Stimulated activated CD4-positive, alpha-beta T cell treated with anti-CD3 and anti-CD28 coated beads, Interleukin-1b, Interleukin-23, amount 100 ng/mL, for 4 hours (primary cell): ENCODE results near the gene AKAP13.
"Not testable (repeated sequence)": the region's sequence is repeated elsewhere in the genome, so short reads cannot be mapped to it uniquely, and the experiment has no call there.

ENCODE experiments used
- DNase-seq, 2 donors: peaks; one replicate each; pipeline ENCODE4 v3.0.0-alpha.2; 2020; ENCODE audit warnings: low read depth in 2 of 2

AKAP13 gene

GRCh38 chr15:85479071-85479647 is 98.8 kb downstream of the AKAP13 start:
- no peak for DNase-seq

- DNase-seq = no peak
Observed at GRCh38 chr15:85480923-85481322, 100.5 kb downstream of the AKAP13 start.

DNA sequence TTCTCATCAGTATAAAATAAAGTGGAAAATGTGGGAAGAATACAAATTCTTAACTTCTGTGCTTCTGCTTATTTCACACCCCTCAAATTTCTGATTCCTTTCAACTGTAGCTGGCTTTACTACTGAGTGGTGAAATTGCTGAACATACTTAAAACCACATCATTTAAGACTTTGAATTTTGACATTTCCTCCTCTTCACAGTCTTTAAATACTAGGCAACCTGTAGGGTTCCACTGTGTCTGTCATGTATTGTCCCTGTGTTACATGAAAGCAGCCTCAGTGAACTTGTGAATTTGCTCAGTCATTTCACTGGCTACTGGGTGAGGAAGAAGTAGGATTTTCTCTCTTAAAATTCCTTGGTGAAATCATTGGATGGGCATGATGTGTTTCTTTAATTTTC is 101.1 kb downstream of the AKAP13 start:
- not testable (repeated sequence) for DNase-seq

DNA sequence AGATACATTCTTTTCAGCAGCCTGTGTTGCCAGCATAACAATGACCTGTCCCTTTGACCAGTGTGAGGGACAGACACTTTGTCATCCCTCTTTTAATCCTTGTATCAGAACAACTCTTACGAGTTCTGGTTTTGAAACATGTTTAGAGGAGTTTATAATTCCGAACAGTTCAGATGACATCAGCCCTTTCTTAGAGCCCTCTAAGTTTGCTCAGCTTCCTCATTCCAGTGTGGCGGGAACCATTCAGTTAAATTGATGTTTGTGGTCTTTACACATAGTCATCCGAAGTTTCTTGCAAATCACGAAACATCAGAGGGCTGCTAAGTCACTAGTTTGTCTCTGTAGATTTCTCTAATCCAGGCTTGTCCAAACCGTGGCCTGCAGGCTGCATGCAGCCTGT is 102.5 kb downstream of the AKAP13 start:
- no peak for DNase-seq

DNA sequence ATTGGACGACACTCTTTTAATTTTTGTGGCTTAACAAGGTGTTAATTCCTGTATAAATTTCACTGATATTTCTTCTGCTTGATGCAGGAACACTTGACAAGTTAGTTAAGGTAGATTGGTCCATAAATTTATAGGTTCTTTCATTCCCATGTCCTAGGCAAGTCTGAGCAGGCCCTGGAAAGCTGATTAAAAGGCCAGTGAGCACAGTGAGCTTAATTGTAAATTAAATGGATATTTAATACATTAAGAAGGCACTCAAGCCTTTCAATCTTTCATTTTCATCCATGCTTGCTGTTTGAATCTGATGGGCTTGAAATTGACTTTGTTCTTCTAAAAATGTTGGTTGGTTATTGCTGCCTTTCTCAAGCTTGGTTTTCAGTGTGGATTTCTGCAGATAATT is 103.6 kb downstream of the AKAP13 start:
- DNase-seq = not testable (repeated sequence)

DNA sequence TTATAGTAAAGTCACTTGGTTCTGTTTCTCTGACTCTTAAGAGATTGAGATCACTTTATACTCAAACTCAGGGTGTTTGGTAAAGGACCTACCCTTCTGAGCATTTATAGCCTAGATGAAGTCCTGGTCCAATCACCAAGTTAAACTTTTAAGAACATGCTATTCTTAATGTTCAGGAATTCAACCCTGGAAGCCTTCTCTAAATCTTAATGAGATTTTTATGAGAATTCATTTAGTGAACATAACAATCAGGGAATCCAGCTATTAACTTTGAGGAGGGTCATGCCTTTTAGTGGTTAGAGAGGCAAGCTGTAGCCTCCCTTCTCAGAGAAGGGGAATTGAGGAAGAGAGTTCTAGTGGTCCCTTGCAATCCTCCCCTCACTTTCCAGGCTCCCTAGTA is 104.5 kb downstream of the AKAP13 start:
- DNase-seq = not testable (repeated sequence)

DNA sequence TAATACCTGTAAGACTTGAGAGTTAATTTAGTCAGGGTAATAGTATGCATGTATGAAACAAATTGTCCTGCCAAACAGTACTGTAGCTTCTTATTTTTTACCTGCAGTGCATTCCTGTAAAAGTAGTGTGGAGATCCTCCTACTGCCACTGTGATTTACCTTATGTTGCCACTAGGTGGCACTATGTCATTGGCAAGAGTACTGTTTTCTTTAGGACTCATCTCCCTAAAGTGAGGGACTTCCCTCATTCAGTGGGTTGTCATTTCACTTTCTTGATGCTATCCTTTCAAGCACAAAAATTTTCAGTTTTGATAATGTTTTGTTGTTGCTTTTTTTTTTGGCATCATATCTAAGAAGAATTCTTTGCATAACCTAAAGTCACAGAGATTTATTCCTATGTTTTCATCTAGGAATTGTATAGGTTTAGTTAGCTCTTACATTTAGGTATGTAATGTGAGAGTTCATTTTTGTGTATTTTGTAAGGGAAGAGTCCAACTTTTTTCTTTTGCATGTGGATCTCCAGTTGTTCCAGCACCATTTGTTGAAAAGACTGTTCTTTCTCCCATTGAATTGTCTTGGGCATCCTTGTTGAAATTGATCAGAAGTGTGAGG is 105.7 kb downstream of the AKAP13 start:
- peak in 1 of 2 donors; percentile 58 for DNase-seq

DNA sequence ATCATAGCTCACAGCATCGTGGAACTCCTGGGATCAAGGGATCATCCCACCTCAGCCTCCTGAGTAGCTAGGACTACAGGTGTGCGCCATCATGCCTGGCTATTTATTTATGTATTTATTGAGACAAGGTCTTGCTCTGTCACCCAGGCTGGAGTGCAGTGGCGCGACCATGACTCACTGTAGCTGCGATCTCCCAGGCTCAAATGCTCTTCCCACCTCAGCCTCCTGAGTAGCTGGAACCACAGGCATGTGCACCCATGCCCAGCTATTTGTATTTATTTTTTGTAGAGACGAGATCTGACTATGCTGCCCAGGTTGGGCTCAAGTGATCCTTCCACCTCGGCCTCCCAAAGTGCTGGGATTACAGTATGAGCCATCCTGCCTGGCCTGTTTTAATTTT is 107.4 kb downstream of the AKAP13 start:
- not testable (repeated sequence) for DNase-seq

GRCh38 chr15:85488997-85489396 is 108.6 kb downstream of the AKAP13 start:
- DNase-seq = no peak

- no peak for DNase-seq
Observed at GRCh38 chr15:85489773-85490493, 109.5 kb downstream of the AKAP13 start.

DNA sequence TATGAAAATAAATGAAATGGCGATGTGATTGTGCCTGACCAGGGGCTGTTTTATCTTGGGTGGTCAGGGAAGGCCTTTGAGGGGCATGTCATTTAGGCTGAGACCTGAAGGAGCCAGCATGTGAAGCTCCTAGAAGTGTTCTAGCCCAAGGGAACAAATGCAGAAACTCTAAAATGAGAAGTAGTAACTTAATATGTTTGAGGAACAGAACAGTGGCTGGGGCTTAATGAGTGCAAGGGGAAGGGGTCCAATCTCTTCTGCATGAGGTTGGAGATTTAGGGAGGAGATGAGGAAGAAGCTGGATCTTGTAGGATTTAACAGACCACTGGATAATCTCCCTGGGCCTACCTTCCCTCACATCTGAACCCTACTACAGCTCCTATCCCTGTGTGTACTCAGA is 110.5 kb downstream of the AKAP13 start:
- no peak for DNase-seq

DNA sequence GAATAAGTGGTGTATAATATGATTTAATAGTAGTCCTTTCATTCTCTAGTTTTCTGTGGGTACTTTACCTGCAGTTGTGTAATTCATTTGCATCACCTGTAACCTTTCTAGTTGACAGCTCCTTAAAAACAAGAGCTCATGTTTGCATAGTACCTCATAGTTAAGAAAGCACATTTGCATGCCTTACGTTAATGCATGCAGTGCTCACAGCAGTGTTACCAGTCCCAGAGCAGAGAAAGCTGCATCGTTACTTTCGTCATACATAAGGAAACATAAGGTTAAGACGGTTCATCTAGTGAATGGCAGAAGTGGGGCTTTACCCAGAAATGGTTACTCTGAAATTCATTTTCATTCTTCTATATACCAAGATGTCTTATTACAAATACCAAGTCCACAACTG is 111.3 kb downstream of the AKAP13 start:
- DNase-seq = no peak

DNA sequence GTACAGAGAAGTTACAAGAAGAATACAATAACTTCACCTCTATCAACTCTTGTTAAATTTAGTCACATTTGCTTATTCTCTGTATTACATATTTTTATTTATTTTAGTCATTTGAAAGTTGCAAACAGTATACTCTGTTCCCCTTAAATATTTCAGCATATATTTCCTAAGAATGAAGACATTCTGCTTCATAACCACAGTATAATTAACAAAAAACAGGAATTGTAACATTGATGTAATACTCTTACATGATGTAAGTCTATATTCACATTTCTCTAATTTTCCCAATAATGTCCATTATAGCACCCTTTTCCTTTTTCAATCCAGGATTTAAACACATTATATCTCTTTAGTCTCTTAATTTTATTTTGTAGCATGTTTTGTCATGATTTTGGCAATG is 112.0 kb downstream of the AKAP13 start:
- DNase-seq = no peak

- DNase-seq = no peak
Observed at GRCh38 chr15:85493260-85493659, 112.9 kb downstream of the AKAP13 start.

DNA sequence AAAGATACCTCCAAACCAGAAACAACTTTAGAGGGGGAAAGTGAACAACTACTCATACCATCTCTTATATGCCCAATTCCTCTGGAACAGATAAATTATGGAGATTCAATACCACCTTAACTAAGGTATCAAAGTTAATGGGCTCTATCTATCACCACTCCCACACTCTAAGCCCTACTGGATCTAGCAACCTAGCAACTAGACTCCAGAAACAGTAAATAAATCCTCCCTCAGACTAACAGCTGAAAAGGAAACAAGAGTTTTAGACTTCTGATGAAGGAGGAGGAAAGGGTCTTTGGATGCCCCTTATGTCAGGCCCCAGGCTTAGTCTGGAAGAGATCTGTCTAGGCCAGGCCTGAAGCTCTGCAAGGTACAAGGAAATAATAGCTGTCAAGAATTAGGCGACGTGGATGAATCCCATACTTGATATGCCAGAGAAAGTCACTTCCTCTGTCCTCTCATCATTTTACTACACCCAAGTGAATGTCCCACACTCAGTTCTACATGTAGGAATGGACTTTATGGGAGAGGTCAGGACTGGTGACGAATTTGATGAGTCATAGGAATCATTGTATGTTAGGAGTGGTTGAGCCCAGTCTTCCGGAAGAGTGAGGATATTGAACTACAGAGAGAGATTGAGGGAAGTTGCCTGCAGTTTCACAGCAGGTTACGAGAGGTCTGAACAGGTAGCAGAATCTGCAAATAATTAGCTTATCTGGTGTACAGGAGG is 113.8 kb downstream of the AKAP13 start:
- no peak for DNase-seq

DNA sequence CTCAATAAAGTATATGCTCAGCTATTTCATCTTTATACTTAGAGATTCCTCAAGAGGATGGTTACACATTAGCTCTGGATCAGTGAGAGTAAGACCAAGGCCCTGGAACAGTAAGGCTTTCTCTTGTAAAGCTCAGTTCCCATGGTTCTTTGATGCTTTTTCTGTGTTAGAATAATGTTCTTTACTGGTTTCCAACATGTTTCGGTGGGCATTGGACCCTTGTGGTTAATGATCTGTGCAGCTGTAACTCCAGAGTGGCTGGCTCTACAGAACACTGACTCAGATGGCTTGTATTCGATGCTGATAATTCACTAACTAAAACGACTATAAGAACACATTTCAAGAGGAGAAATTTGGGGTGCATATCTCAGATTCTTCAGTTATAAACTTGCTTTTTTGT is 114.7 kb downstream of the AKAP13 start:
- DNase-seq = no peak

GRCh38 chr15:85495544-85495943 is 115.1 kb downstream of the AKAP13 start:
- DNase-seq = no peak

DNA sequence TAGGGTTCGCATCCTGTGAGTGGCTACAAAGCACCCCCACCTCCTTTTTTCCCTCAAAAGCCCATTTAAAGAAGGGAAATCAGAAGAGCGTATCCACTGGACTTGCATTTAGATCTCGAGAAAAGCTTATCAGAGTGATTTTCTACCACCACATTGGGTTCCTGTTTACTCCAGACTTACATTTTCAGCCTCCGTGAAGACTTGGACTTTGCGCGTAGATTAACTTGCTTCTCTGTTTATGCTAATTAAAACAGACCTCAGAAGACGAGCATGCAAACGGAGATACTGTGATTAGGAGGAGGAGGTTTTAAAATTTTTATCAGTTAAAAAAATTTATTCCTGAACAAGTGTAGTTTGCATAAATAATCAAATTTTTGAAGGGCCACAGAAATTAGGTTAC is 115.7 kb downstream of the AKAP13 start:
- DNase-seq = no peak

GRCh38 chr15:85496551-85497171 is 116.3 kb downstream of the AKAP13 start:
- no peak for DNase-seq

- no peak for DNase-seq
Observed at GRCh38 chr15:85497172-85497569, 116.8 kb downstream of the AKAP13 start.

DNA sequence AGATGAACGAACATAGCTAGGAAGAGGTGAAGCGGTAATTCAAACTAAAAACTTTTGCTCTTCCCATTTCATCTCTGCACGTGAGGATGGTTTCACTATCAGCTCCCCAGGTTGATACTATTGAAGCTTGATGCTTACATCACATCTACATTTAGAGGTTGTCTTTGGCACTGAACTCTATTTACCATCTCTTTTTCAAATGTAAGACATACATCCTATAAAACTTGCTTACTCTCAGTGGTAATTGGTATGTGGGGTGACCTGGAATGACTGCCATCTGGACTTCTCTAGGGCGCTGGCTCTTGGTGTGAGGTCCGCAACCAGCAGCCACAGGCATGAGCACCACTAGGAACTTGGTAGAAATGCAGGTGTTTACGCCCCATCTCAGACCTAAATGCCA is 118.1 kb downstream of the AKAP13 start:
- no peak for DNase-seq

DNA sequence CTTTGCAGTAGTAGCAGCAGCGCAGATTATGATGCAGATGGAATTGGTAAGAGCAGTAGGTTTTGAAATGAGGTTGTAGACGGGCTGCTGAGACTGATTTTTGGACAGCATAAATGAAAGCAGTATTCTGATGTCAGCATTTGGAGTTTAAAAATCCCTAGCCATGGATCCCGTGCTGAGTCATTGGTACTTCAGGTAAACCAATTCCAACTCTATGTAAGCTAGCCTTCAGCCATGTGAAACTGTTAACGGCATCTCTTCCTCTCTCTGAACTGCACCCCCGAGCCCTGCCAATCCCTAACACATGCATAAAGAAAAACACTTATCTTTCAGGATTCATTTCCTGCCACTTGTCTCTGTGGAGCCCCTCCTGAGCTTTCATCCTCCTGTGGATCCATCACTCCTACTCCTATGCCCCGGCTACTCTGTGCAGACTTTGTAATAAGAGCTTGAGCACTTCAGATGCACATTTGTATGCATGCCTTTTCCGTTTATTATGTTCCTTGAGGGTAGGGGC is 119.0 kb downstream of the AKAP13 start:
- no peak for DNase-seq
